ENCODE results near the gene KIRREL3. TPM values are rescaled to one million over a fixed set of nuclear protein-coding genes. Genes with fewer than 3 reads are reported as not detected.
"Not testable (repeated sequence)": the region's sequence is repeated elsewhere in the genome, so short reads cannot be mapped to it uniquely, and the experiment has no call there.

The KIRREL3 gene
- total and polyA plus RNA-seq, 2 experiments from 2014 or later, result 16.1 to 35.6 TPM

GRCh38 chr11:126391286-126391954, 609.1 kb downstream of the KIRREL3 start:
- Histone ChIP-seq H3K36me3 (ENCODE audit: low read depth) (no peaks in the 10 kb centered on the region), H3K79me2 (ENCODE audit: insufficient read depth) (peaks cover 81% of the 10 kb centered on the region), H2AFZ (no peak overlapping the region), H3K9ac (no peak overlapping the region), H3K4me1 (ENCODE audit: insufficient read depth) (peaks cover 10% of the 10 kb centered on the region), H3K27ac (no peak overlapping the region), H3K27me3 (replicated peaks; ENCODE audit: insufficient read depth) (no peaks in the 10 kb centered on the region), H3K4me3 (no peak overlapping the region), H4K20me1 (ENCODE audit: insufficient read depth) (0 out of 2 replicates have a peak, but pooled peaks cover 5% of the 10 kb centered on the region), H3K9me2 (ENCODE audit: insufficient read depth) (no peaks in the 10 kb centered on the region), H3F3A (ENCODE audit: insufficient read depth) (no peaks in the 10 kb centered on the region), H3K4me2 (ENCODE audit: unreplicated experiment) (no peak overlapping the region), H3K9me3 (ENCODE audit: low read depth) (no peaks in the 10 kb centered on the region)
- TF ChIP-seq EZH2 (IDR thresholded peaks at IDR 0.05; ENCODE audit: insufficient read depth, poor library complexity, severe bottlenecking) (no peak), EZH2phosphoT487 (IDR thresholded peaks at IDR 0.05; ENCODE audit: insufficient read depth, low read depth) (no peak)
- in situ Hi-C loops (cut with MboI), result no loop called here
- WGBS, 2 experiments (ENCODE audit: low coverage in 1 of 2, low lambda C conversion rate in 2 of 2, missing lambda C conversion rate in 2 of 2), result 63 to 65% methylated on average over 7 of the region's 7 CpGs
- no peak for DNase-seq

GRCh38 chr11:126390272-126390867, 610.2 kb downstream of the KIRREL3 start:
- Histone ChIP-seq H3K9me3 (ENCODE audit: low read depth) (no peaks in the 10 kb centered on the region), H3K79me2 (ENCODE audit: insufficient read depth) (peaks cover 87% of the 10 kb centered on the region), H3K27ac (no peak overlapping the region), H4K20me1 (ENCODE audit: insufficient read depth) (0 out of 2 replicates have a peak, but pooled peaks cover 5% of the 10 kb centered on the region), H3K36me3 (ENCODE audit: low read depth) (no peaks in the 10 kb centered on the region), H3K9me2 (ENCODE audit: insufficient read depth) (no peaks in the 10 kb centered on the region), H3K4me3 (no peak overlapping the region), H3F3A (ENCODE audit: insufficient read depth) (no peaks in the 10 kb centered on the region), H2AFZ (no peak overlapping the region), H3K9ac (no peak overlapping the region), H3K4me2 (ENCODE audit: unreplicated experiment) (no peak overlapping the region), H3K27me3 (replicated peaks; ENCODE audit: insufficient read depth) (no peaks in the 10 kb centered on the region), H3K4me1 (ENCODE audit: insufficient read depth) (peaks cover 10% of the 10 kb centered on the region)
- 68 to 80% methylated on average over 5 of the region's 5 CpGs for WGBS, 2 experiments (ENCODE audit: low coverage in 1 of 2, low lambda C conversion rate in 2 of 2, missing lambda C conversion rate in 2 of 2)
- TF ChIP-seq EZH2 (IDR thresholded peaks at IDR 0.05; ENCODE audit: insufficient read depth, poor library complexity, severe bottlenecking) (no peak), EZH2phosphoT487 (IDR thresholded peaks at IDR 0.05; ENCODE audit: insufficient read depth, low read depth) (no peak)
- in situ Hi-C loops (cut with MboI), result no loop called here
- DNase-seq, result no peak

GRCh38 chr11:126387857-126388256, 612.7 kb downstream of the KIRREL3 start:
- Histone ChIP-seq H3K9ac (no peak overlapping the region), H3K9me3 (ENCODE audit: low read depth) (no peaks in the 10 kb centered on the region), H3F3A (ENCODE audit: insufficient read depth) (no peaks in the 10 kb centered on the region), H3K79me2 (ENCODE audit: insufficient read depth) (peaks cover 71% of the 10 kb centered on the region), H3K4me3 (no peak overlapping the region), H4K20me1 (ENCODE audit: insufficient read depth) (0 out of 2 replicates have a peak, but pooled peaks cover 5% of the 10 kb centered on the region), H3K4me2 (ENCODE audit: unreplicated experiment) (no peak overlapping the region), H3K9me2 (ENCODE audit: insufficient read depth) (no peaks in the 10 kb centered on the region), H2AFZ (no peak overlapping the region), H3K36me3 (ENCODE audit: low read depth) (no peaks in the 10 kb centered on the region), H3K4me1 (ENCODE audit: insufficient read depth) (peaks cover 4% of the 10 kb centered on the region; the same call in 1 of the 2 replicates), H3K27ac (no peak overlapping the region), H3K27me3 (replicated peaks; ENCODE audit: insufficient read depth) (no peaks in the 10 kb centered on the region)
- 62 to 71% methylated on average over 5 of the region's 5 CpGs for WGBS, 2 experiments (ENCODE audit: low coverage in 1 of 2, low lambda C conversion rate in 2 of 2, missing lambda C conversion rate in 2 of 2)
- DNase-seq, result no peak
- in situ Hi-C loops (cut with MboI), result no loop called here
- no peak for TF ChIP-seq EZH2phosphoT487 (IDR thresholded peaks at IDR 0.05; ENCODE audit: insufficient read depth, low read depth)
- no peak for TF ChIP-seq EZH2 (IDR thresholded peaks at IDR 0.05; ENCODE audit: insufficient read depth, poor library complexity, severe bottlenecking)

GRCh38 chr11:126386729-126387071, 613.9 kb downstream of the KIRREL3 start:
- H3K9ac ChIP-seq; H4K20me1 ChIP-seq (ENCODE audit: insufficient read depth); H3F3A ChIP-seq (ENCODE audit: insufficient read depth); H2AFZ ChIP-seq; H3K9me2 ChIP-seq (ENCODE audit: insufficient read depth); H3K9me3 ChIP-seq (ENCODE audit: low read depth); H3K4me3 ChIP-seq; H3K4me2 ChIP-seq (ENCODE audit: unreplicated experiment); DNase-seq; H3K36me3 ChIP-seq (ENCODE audit: low read depth); H3K27ac ChIP-seq; H3K27me3 ChIP-seq (replicated peaks; ENCODE audit: insufficient read depth); in situ Hi-C loops (cut with MboI); H3K4me1 ChIP-seq (ENCODE audit: insufficient read depth): not testable (repeated sequence)
- peaks cover 61% of the 10 kb centered on the region for H3K79me2 ChIP-seq (ENCODE audit: insufficient read depth)
- 26 to 41% methylated on average over 5 of the region's 5 CpGs for WGBS, 2 experiments (ENCODE audit: low coverage in 1 of 2, low lambda C conversion rate in 2 of 2, missing lambda C conversion rate in 2 of 2)
